ENCODE measurements around the gene RAE1. TPM values are rescaled to one million over a fixed set of nuclear protein-coding genes. Genes with fewer than 3 reads are reported as not detected.
A peak's percentile ranks its signal among the peaks of the same experiment; 100 is the strongest.

The RAE1 gene
- total and polyA plus RNA-seq, 2 donors (not counting 1 experiment from before 2014, with no cell fraction given) = 27.2 to 39.4 TPM

GRCh38 chr20:57408131-57408530, 57.1 kb downstream of the RAE1 start:
- Histone ChIP-seq H4K20me1 (ENCODE audit: control insufficient read depth, extremely low read depth, insufficient read depth, low read length) (no peaks in the 10 kb centered on the region), H3K36me3 (ENCODE audit: control insufficient read depth, insufficient read depth, low read length) (peaks cover 6% of the 10 kb centered on the region), H3K27me3 (ENCODE audit: control insufficient read depth, insufficient read depth, low read length) (no peaks in the 10 kb centered on the region), H3K4me2 (ENCODE audit: extremely low read depth, insufficient read depth, low read length) (no peak overlapping the region), H2AFZ (ENCODE audit: low read length) (no peak overlapping the region), H3K27ac (ENCODE audit: insufficient read depth, low read length) (no peak overlapping the region), H3K9ac (ENCODE audit: insufficient read depth, low read length) (no peak overlapping the region), H3K4me3 (replicated peaks in 1 of 4; ENCODE audit: control extremely low read depth in 1 of 4, insufficient read depth in 1 of 4, low read depth in 3 of 4, low read length in 4 of 4) (no peak overlapping the region), H3K4me1 (ENCODE audit: control insufficient read depth, extremely low read depth, insufficient read depth, low read length) (no peaks in the 10 kb centered on the region), H3K79me2 (ENCODE audit: control insufficient read depth, insufficient read depth, low read length) (no peaks in the 10 kb centered on the region), H3K9me3 (ENCODE audit: control insufficient read depth, insufficient read depth, low read depth, low read length) (no peaks in the 10 kb centered on the region)
- DNase-seq (ENCODE audit: low read depth in 2 of 2) = peak in 1 of 2 donors; percentile 30
- TF ChIP-seq EZH2 (IDR thresholded peaks at IDR 0.05; ENCODE audit: low read length, missing control alignments) = no peak
- no peak for TF ChIP-seq CTCF (conservative IDR thresholded peaks at IDR 0.05 in 1 of 2, IDR thresholded peaks at IDR 0.05 in 1 of 2; ENCODE audit: low read depth in 1 of 2, low read length in 2 of 2)

- H4K20me1 ChIP-seq (ENCODE audit: control insufficient read depth, extremely low read depth, insufficient read depth, low read length) = no peaks in the 10 kb centered on the region
- no peak for TF ChIP-seq EZH2 (IDR thresholded peaks at IDR 0.05; ENCODE audit: low read length, missing control alignments)
- TF ChIP-seq CTCF (conservative IDR thresholded peaks at IDR 0.05 in 1 of 2, IDR thresholded peaks at IDR 0.05 in 1 of 2; ENCODE audit: low read depth in 1 of 2, low read length in 2 of 2) = no peak
These were observed 57.6 kb downstream of the RAE1 start for GRCh38 chr20:57408536-57409233.

GRCh38 chr20:57409316-57409671, 58.2 kb downstream of the RAE1 start:
- no peaks in the 10 kb centered on the region for H3K27me3 ChIP-seq (ENCODE audit: control insufficient read depth, insufficient read depth, low read length)
- no peaks in the 10 kb centered on the region for H4K20me1 ChIP-seq (ENCODE audit: control insufficient read depth, extremely low read depth, insufficient read depth, low read length)
- H3K36me3 ChIP-seq (ENCODE audit: control insufficient read depth, insufficient read depth, low read length) = peaks cover 6% of the 10 kb centered on the region
- H3K4me3 ChIP-seq (replicated peaks in 1 of 4; ENCODE audit: control extremely low read depth in 1 of 4, insufficient read depth in 1 of 4, low read depth in 3 of 4, low read length in 4 of 4) = no peak overlapping the region
- H3K4me2 ChIP-seq (ENCODE audit: extremely low read depth, insufficient read depth, low read length) = no peak overlapping the region
- no peak overlapping the region for H3K9ac ChIP-seq (ENCODE audit: insufficient read depth, low read length)
- no peak for TF ChIP-seq EZH2 (IDR thresholded peaks at IDR 0.05; ENCODE audit: low read length, missing control alignments)
- no peak for TF ChIP-seq CTCF (conservative IDR thresholded peaks at IDR 0.05 in 1 of 2, IDR thresholded peaks at IDR 0.05 in 1 of 2; ENCODE audit: low read depth in 1 of 2, low read length in 2 of 2)
- no peaks in the 10 kb centered on the region for H3K9me3 ChIP-seq (ENCODE audit: control insufficient read depth, insufficient read depth, low read depth, low read length)
- H3K27ac ChIP-seq (ENCODE audit: insufficient read depth, low read length) = no peak overlapping the region
- H3K79me2 ChIP-seq (ENCODE audit: control insufficient read depth, insufficient read depth, low read length) = no peaks in the 10 kb centered on the region
- no peak for DNase-seq (ENCODE audit: low read depth in 2 of 2)
- no peak overlapping the region for H2AFZ ChIP-seq (ENCODE audit: low read length)
- H3K4me1 ChIP-seq (ENCODE audit: control insufficient read depth, extremely low read depth, insufficient read depth, low read length) = no peaks in the 10 kb centered on the region

More at GRCh38 chr20:57408536-57409233, 57.6 kb downstream of the RAE1 start:
- peaks cover 6% of the 10 kb centered on the region for H3K36me3 ChIP-seq (ENCODE audit: control insufficient read depth, insufficient read depth, low read length)
- no peak overlapping the region for H3K4me2 ChIP-seq (ENCODE audit: extremely low read depth, insufficient read depth, low read length)
- no peak for DNase-seq (ENCODE audit: low read depth in 2 of 2)
- no peaks in the 10 kb centered on the region for H3K4me1 ChIP-seq (ENCODE audit: control insufficient read depth, extremely low read depth, insufficient read depth, low read length)
- no peaks in the 10 kb centered on the region for H3K79me2 ChIP-seq (ENCODE audit: control insufficient read depth, insufficient read depth, low read length)
- no peak overlapping the region for H3K4me3 ChIP-seq (replicated peaks in 1 of 4; ENCODE audit: control extremely low read depth in 1 of 4, insufficient read depth in 1 of 4, low read depth in 3 of 4, low read length in 4 of 4)
- no peak overlapping the region for H3K9ac ChIP-seq (ENCODE audit: insufficient read depth, low read length)
- H3K9me3 ChIP-seq (ENCODE audit: control insufficient read depth, insufficient read depth, low read depth, low read length) = no peaks in the 10 kb centered on the region
- no peaks in the 10 kb centered on the region for H3K27me3 ChIP-seq (ENCODE audit: control insufficient read depth, insufficient read depth, low read length)
- H3K27ac ChIP-seq (ENCODE audit: insufficient read depth, low read length) = no peak overlapping the region
- no peak overlapping the region for H2AFZ ChIP-seq (ENCODE audit: low read length)

All from fibroblast of lung (primary cell).